ENCODE measurements around the gene SDK1. TPM values are rescaled to one million over a fixed set of nuclear protein-coding genes. Genes with fewer than 3 reads are reported as not detected.

The SDK1 gene
- total RNA-seq, 2 donors from 2014 or later = 1.3 to 2.6 TPM

GRCh38 chr7:4079366-4079765 is 778.3 kb downstream of the SDK1 start:
- no peaks in the 10 kb centered on the region for H3K4me1 ChIP-seq
- H3K4me3 ChIP-seq = no peak overlapping the region
- no peaks in the 10 kb centered on the region for H3K36me3 ChIP-seq
- no peak for TF ChIP-seq CTCF (IDR thresholded peaks at IDR 0.05)
- H3K27ac ChIP-seq = no peak overlapping the region
- intact Hi-C loops (cut with DNase I) = no loop called here
- no peak for DNase-seq
- no peaks in the 10 kb centered on the region for H3K9me3 ChIP-seq
- H3K9ac ChIP-seq (ENCODE audit: low read depth in 2 of 2, low read length in 2 of 2) = no peak overlapping the region
- H3K27me3 ChIP-seq = no peaks in the 10 kb centered on the region

- Histone ChIP-seq H3K27me3 (no peaks in the 10 kb centered on the region), H3K27ac (no peak overlapping the region), H3K9me3 (no peaks in the 10 kb centered on the region), H3K4me3 (no peak overlapping the region), H3K4me1 (no peaks in the 10 kb centered on the region), H3K36me3 (no peaks in the 10 kb centered on the region), H3K9ac (ENCODE audit: low read depth in 2 of 2, low read length in 2 of 2) (no peak overlapping the region)
- DNase-seq = no peak
- intact Hi-C loops (cut with DNase I) = no loop called here
- no peak for TF ChIP-seq CTCF (IDR thresholded peaks at IDR 0.05)
Measured at GRCh38 chr7:4079956-4080355, 778.9 kb downstream of the SDK1 start.

- Histone ChIP-seq H3K36me3 (no peaks in the 10 kb centered on the region), H3K4me1 (no peaks in the 10 kb centered on the region), H3K27me3 (no peaks in the 10 kb centered on the region), H3K27ac (no peak overlapping the region), H3K4me3 (no peak overlapping the region), H3K9me3 (no peaks in the 10 kb centered on the region), H3K9ac (ENCODE audit: low read depth in 2 of 2, low read length in 2 of 2) (no peak overlapping the region)
- intact Hi-C loops (cut with DNase I) = no loop called here
- no peak for DNase-seq
- TF ChIP-seq CTCF (IDR thresholded peaks at IDR 0.05) = no peak
Measured at GRCh38 chr7:4080954-4081353, 779.9 kb downstream of the SDK1 start.

- no peak for TF ChIP-seq CTCF (IDR thresholded peaks at IDR 0.05)
- Histone ChIP-seq H3K27me3 (no peaks in the 10 kb centered on the region), H3K9ac (ENCODE audit: low read depth in 2 of 2, low read length in 2 of 2) (no peak overlapping the region), H3K4me1 (no peaks in the 10 kb centered on the region), H3K4me3 (no peak overlapping the region), H3K9me3 (no peaks in the 10 kb centered on the region), H3K36me3 (no peaks in the 10 kb centered on the region), H3K27ac (no peak overlapping the region)
- intact Hi-C loops (cut with DNase I) = no loop called here
- no peak for DNase-seq
Measured at GRCh38 chr7:4083513-4083912, 782.5 kb downstream of the SDK1 start.

- Histone ChIP-seq H3K9ac (ENCODE audit: low read depth in 2 of 2, low read length in 2 of 2) (no peak overlapping the region), H3K27ac (no peak overlapping the region), H3K4me1 (no peaks in the 10 kb centered on the region), H3K27me3 (no peaks in the 10 kb centered on the region), H3K4me3 (no peak overlapping the region), H3K36me3 (no peaks in the 10 kb centered on the region), H3K9me3 (no peaks in the 10 kb centered on the region)
- intact Hi-C loops (cut with DNase I) = no loop called here
- TF ChIP-seq CTCF (IDR thresholded peaks at IDR 0.05) = no peak
- no peak for DNase-seq
Measured at GRCh38 chr7:4084271-4084670, 783.2 kb downstream of the SDK1 start.

All from colonic mucosa (tissue), 4 donors.